Natural killer cell (primary cell): Measurements from ENCODE around the gene JAZF1. TPM values are rescaled to one million over a fixed set of nuclear protein-coding genes. Genes with fewer than 3 reads are reported as not detected.

Experiments used
- ATAC-seq, 3 donors: fragments of 150-1000 bp in 2 of 3; fragments of 200-7000 bp in 1 of 3; cut with Tn5 transposase; 1 replicate in 1 of 3; 2 replicates in 2 of 3; pipeline ENCODE4 v1.10.0; 2021; ENCODE audit warnings: mild to moderate bottlenecking in 2 of 3, moderate library complexity in 2 of 3
- DNase-seq, 2 donors: peaks; one replicate each; pipeline versions ENCODE4 v3.0.0 to v3.0.0-alpha.2; 2013 to 2021; ENCODE audit warnings: mixed read lengths in 1 of 2
- H3K27ac ChIP-seq: one replicate; pipeline ENCODE4 v1.5.1; 2013; ENCODE audit warnings: mild to moderate bottlenecking, low read length
- H3K27me3 ChIP-seq: one replicate; pipeline ENCODE4 v1.6.1; 2013; ENCODE audit warnings: low read length; ENCODE audit not compliant: control insufficient read depth, insufficient read depth
- H3K36me3 ChIP-seq: one replicate; pipeline ENCODE4 v1.6.1; 2013; ENCODE audit warnings: low read length; ENCODE audit not compliant: control insufficient read depth, insufficient read depth
- H3K4me1 ChIP-seq: one replicate; pipeline ENCODE4 v1.6.1; 2013; ENCODE audit warnings: low read length; ENCODE audit not compliant: control insufficient read depth, insufficient read depth
- H3K4me3 ChIP-seq: one replicate; pipeline ENCODE4 v1.5.1; 2013; ENCODE audit warnings: low read length
- H3K9me3 ChIP-seq: one replicate; pipeline ENCODE4 v1.6.1; 2013; ENCODE audit warnings: low read length; ENCODE audit not compliant: control insufficient read depth, insufficient read depth
- H3K27ac Mint-ChIP-seq, 2 donors: one replicate each; pipeline ENCODE4 v1.8.0; 2022; ENCODE audit warnings: mild to moderate bottlenecking in 2 of 2, mixed read lengths in 2 of 2, moderate library complexity in 1 of 2
- H3K27me3 Mint-ChIP-seq, 2 donors: one replicate each; pipeline ENCODE4 v1.8.0; 2022; ENCODE audit warnings: low read depth in 2 of 2, mixed read lengths in 2 of 2
- H3K36me3 Mint-ChIP-seq: one replicate; pipeline ENCODE4 v1.8.0; 2022; ENCODE audit warnings: mixed read lengths
- H3K4me1 Mint-ChIP-seq, 2 donors: one replicate each; pipeline ENCODE4 v1.8.0; 2022; ENCODE audit warnings: mixed read lengths in 2 of 2
- H3K4me3 Mint-ChIP-seq: one replicate; pipeline ENCODE4 v1.8.0; 2022; ENCODE audit warnings: mild to moderate bottlenecking, moderate library complexity, mixed read lengths
- H3K9me3 Mint-ChIP-seq, 2 donors: one replicate each; pipeline ENCODE4 v1.8.0; 2022; ENCODE audit warnings: mixed read lengths in 2 of 2
- WGBS: methylation state at CpG from one replicate; pipeline ENCODE4 v1.1.7; 2013; ENCODE audit warnings: missing lambda C conversion rate; ENCODE audit not compliant: insufficient coverage; 5-methylcytosine and 5-hydroxymethylcytosine counted together
- intact Hi-C: fragments of 100-400 bp; cut with micrococcal nuclease; formaldehyde crosslinking; loops from one replicate; pipeline ENCODE4 v1.14.2; 2022
- total RNA-seq, 4 donors: library from RNA; stranded (reverse); fragments of 120-200 nt in 1 of 4; gene quantifications; one replicate each; pipeline versions ENCODE4 v1.2.3 to v1.2.4, GENCODE V29; 2013 to 2022
- TF ChIP-seq, protein P1 (sequence below): fragments of 200-600 bp; IDR thresholded peaks from one replicate; pipeline ENCODE4 v1.8.0; 2022; ENCODE audit warnings: antibody characterized with exemption

The JAZF1 gene
- total RNA-seq, 3 donors from 2014 or later (not counting 1 experiment from before 2014, with no cell fraction given) = 82.5 to 89.7 (median 87.6) TPM

- no peaks in the 10 kb centered on the region for H3K9me3 Mint-ChIP-seq
- Histone ChIP-seq H3K9me3 (no peaks in the 10 kb centered on the region), H3K27me3 (no peaks in the 10 kb centered on the region), H3K27ac (no peak overlapping the region), H3K36me3 (peaks cover 4% of the 10 kb centered on the region), H3K4me3 (no peak overlapping the region), H3K4me1 (peaks cover 7% of the 10 kb centered on the region)
- H3K27ac Mint-ChIP-seq = peak overlapping the region; percentile 39 to 43
- no peak overlapping the region for H3K4me3 Mint-ChIP-seq
- TF ChIP-seq, protein P1, sequence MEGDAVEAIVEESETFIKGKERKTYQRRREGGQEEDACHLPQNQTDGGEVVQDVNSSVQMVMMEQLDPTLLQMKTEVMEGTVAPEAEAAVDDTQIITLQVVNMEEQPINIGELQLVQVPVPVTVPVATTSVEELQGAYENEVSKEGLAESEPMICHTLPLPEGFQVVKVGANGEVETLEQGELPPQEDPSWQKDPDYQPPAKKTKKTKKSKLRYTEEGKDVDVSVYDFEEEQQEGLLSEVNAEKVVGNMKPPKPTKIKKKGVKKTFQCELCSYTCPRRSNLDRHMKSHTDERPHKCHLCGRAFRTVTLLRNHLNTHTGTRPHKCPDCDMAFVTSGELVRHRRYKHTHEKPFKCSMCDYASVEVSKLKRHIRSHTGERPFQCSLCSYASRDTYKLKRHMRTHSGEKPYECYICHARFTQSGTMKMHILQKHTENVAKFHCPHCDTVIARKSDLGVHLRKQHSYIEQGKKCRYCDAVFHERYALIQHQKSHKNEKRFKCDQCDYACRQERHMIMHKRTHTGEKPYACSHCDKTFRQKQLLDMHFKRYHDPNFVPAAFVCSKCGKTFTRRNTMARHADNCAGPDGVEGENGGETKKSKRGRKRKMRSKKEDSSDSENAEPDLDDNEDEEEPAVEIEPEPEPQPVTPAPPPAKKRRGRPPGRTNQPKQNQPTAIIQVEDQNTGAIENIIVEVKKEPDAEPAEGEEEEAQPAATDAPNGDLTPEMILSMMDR = no peak
- intact Hi-C loops = no loop called here
- WGBS = 98% methylated on average over 3 of the region's 3 CpGs
- H3K27me3 Mint-ChIP-seq = no peaks in the 10 kb centered on the region
- DNase-seq (no peak), ATAC-seq (no peak)
- H3K36me3 Mint-ChIP-seq = peaks cover 8% of the 10 kb centered on the region
- peaks cover 66 to 77% of the 10 kb centered on the region in 2 donors for H3K4me1 Mint-ChIP-seq
Measured at GRCh38 chr7:28145090-28145626, 35.4 kb downstream of the JAZF1 start.

DNA sequence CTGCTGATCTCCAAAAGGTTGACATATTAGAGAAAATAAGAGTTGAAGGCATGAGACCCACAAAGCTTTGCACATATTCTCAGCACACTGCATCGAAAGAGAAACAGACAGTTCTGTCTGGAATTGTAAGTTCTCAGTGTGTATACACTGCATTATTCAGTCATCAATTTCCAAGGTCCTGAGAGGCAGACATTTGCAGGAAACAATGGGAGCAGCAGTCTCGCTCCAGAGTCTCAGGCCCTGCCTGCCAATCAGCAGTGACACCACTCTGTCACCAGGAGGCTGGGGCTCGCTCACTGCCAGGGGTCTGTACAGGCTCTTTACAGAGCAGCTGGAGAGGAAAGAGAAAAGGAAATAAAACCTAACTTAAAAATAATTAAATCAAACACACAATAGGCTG lies 36.3 kb downstream of the JAZF1 start:
- Mint-ChIP-seq H3K27me3 (no peaks in the 10 kb centered on the region), H3K9me3 (no peaks in the 10 kb centered on the region), H3K36me3 (peaks cover 8% of the 10 kb centered on the region), H3K4me3 (no peak overlapping the region), H3K4me1 (peaks cover 62 to 69% of the 10 kb centered on the region in 2 donors), H3K27ac (peak overlapping the region; percentile 43 to 68)
- no peaks in the 10 kb centered on the region for H3K27me3 ChIP-seq
- H3K4me3 ChIP-seq = no peak overlapping the region
- H3K27ac ChIP-seq = no peak overlapping the region
- ATAC-seq = peak in 2 of 3 donors; percentile 46 to 53
- WGBS = 89% methylated on average over 2 of the region's 3 CpGs
- peaks cover 4% of the 10 kb centered on the region for H3K36me3 ChIP-seq
- peaks cover under 1% of the 10 kb centered on the region for H3K4me1 ChIP-seq
- no peak for DNase-seq
- no peaks in the 10 kb centered on the region for H3K9me3 ChIP-seq
- intact Hi-C loops = loop anchor here (1.0 kb wide), 1 partner anchor 128 kb away; no protein-coding TSS in a partner anchor
- TF ChIP-seq, protein P1 = peak; percentile 22

DNA sequence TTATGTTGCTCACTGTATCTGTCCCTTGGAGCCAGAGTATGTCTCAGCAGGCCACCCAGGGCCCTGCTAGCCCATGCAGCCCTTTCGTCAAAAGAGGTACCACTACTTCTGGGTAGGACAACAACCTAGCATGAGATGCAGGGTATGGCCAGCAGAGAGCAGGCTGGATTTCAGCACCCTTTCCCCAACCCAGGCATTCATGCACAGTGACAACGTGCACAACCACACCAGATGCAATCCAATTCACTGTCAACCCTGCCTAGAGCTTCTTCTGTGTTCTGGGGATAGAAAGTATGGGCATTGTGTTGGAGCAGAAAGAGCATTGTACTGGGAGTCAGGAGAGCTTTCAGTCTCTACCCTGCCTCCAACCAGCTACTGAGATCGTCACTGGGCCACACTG lies 37.9 kb downstream of the JAZF1 start:
- 50% methylated on average over 2 of the region's 3 CpGs for WGBS
- peaks cover 8% of the 10 kb centered on the region for H3K36me3 Mint-ChIP-seq
- peaks cover 4% of the 10 kb centered on the region for H3K36me3 ChIP-seq
- no peaks in the 10 kb centered on the region for H3K4me1 ChIP-seq
- intact Hi-C loops = no loop called here
- no peaks in the 10 kb centered on the region for H3K9me3 Mint-ChIP-seq
- H3K4me3 ChIP-seq = no peak overlapping the region
- no peaks in the 10 kb centered on the region for H3K27me3 ChIP-seq
- ATAC-seq (peak; percentile 63 to 93 (median 80)), DNase-seq (peak in 1 of 2 donors; percentile 19)
- H3K4me3 Mint-ChIP-seq = no peak overlapping the region
- TF ChIP-seq, protein P1 = peak; percentile 46
- H3K9me3 ChIP-seq = no peaks in the 10 kb centered on the region
- no peaks in the 10 kb centered on the region for H3K27me3 Mint-ChIP-seq
- peaks cover 59 to 70% of the 10 kb centered on the region in 2 donors for H3K4me1 Mint-ChIP-seq
- H3K27ac ChIP-seq = no peak overlapping the region
- H3K27ac Mint-ChIP-seq = peak overlapping the region; percentile 43 to 68

DNA sequence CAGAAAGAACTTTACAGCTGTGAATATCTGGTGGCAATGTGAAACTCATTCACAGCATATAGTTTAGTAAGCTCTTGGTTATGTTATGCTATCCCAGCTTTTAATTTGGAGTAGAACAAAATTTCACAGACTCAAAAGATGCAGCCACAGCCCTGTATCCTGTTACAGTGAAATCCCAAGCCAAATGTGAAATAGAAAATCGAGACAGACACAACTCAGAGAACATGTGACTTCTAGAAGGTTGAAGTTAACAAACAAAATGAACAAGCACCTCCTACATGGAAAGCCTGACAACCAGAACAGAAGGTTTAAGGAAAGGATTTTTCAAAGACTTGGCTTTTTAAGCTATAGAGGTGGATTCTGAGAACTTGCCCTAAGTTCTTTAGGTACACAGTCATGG lies 39.6 kb downstream of the JAZF1 start:
- DNase-seq (no peak), ATAC-seq (no peak)
- TF ChIP-seq, protein P1 = no peak
- H3K4me3 Mint-ChIP-seq = no peak overlapping the region
- H3K27me3 Mint-ChIP-seq = no peaks in the 10 kb centered on the region
- peaks cover 7% of the 10 kb centered on the region for H3K36me3 Mint-ChIP-seq
- 60% methylated on average over 1 of the region's 1 CpG for WGBS
- H3K9me3 ChIP-seq = no peaks in the 10 kb centered on the region
- peaks cover 68 to 82% of the 10 kb centered on the region in 2 donors for H3K4me1 Mint-ChIP-seq
- H3K27ac ChIP-seq = no peak overlapping the region
- no peak overlapping the region for H3K4me3 ChIP-seq
- intact Hi-C loops = no loop called here
- no peaks in the 10 kb centered on the region for H3K9me3 Mint-ChIP-seq
- peak overlapping the region; percentile 57 to 62 for H3K27ac Mint-ChIP-seq
- H3K27me3 ChIP-seq = no peaks in the 10 kb centered on the region
- peaks cover 5% of the 10 kb centered on the region for H3K36me3 ChIP-seq
- no peaks in the 10 kb centered on the region for H3K4me1 ChIP-seq
